H9 (cell line): Measurements from ENCODE around the gene SCGB1A1. TPM values are rescaled to one million over a fixed set of nuclear protein-coding genes. Genes with fewer than 3 reads are reported as not detected.

ENCODE experiments used
- DNase-seq: peaks from one replicate; pipeline ENCODE4 v3.0.0-alpha.2; 2017
- H2AFZ ChIP-seq: one replicate; pipeline ENCODE4 v1.6.1; 2013; ENCODE audit warnings: mild to moderate bottlenecking, low read length, control low read depth, moderate library complexity
- H2AK5ac ChIP-seq: 2 replicates; pipeline ENCODE4 v1.6.1; 2013; ENCODE audit warnings: low read length, control low read depth, mixed read lengths; ENCODE audit not compliant: insufficient read length
- H2BK120ac ChIP-seq: one replicate; pipeline ENCODE4 v1.6.1; 2013; ENCODE audit warnings: low read depth, mild to moderate bottlenecking, low read length, control low read depth, inconsistent platforms; ENCODE audit not compliant: poor library complexity, severe bottlenecking
- H2BK12ac ChIP-seq: 2 replicates; pipeline ENCODE4 v1.6.1; 2013; ENCODE audit warnings: low read length, control low read depth, mixed read lengths, low read depth; ENCODE audit not compliant: insufficient read length
- H2BK15ac ChIP-seq: 2 replicates; pipeline ENCODE4 v1.6.1; 2013; ENCODE audit warnings: low read depth, low read length, control low read depth
- H2BK20ac ChIP-seq: one replicate; pipeline ENCODE4 v1.6.1; 2013; ENCODE audit warnings: low read depth, mild to moderate bottlenecking, low read length, control low read depth, inconsistent platforms; ENCODE audit not compliant: poor library complexity, severe bottlenecking
- H2BK5ac ChIP-seq: 2 replicates; pipeline ENCODE4 v1.6.1; 2013; ENCODE audit warnings: low read length, control low read depth, mixed read lengths; ENCODE audit not compliant: insufficient read length
- H3K14ac ChIP-seq: 2 replicates; pipeline ENCODE4 v1.6.1; 2013; ENCODE audit warnings: low read length, control low read depth; ENCODE audit not compliant: insufficient read depth
- H3K18ac ChIP-seq: 2 replicates; pipeline ENCODE4 v1.6.1; 2013; ENCODE audit warnings: low read depth, mild to moderate bottlenecking, mixed read lengths, low read length, control low read depth; ENCODE audit not compliant: insufficient read length
- H3K23ac ChIP-seq: 2 replicates; pipeline ENCODE4 v1.6.1; 2013; ENCODE audit warnings: low read length, control low read depth, mixed read lengths, low read depth; ENCODE audit not compliant: insufficient read length
- H3K23me2 ChIP-seq: 2 replicates; pipeline ENCODE4 v1.6.1; 2013; ENCODE audit warnings: low read depth, mild to moderate bottlenecking, mixed read lengths, low read length, control low read depth; ENCODE audit not compliant: insufficient read length, poor library complexity, severe bottlenecking
- H3K27ac ChIP-seq: 2 replicates; pipeline ENCODE4 v1.5.1; 2013; ENCODE audit warnings: low read length, control low read depth, mixed read lengths, low read depth; ENCODE audit not compliant: insufficient read length
- H3K27me3 ChIP-seq: 2 replicates; pipeline ENCODE4 v1.6.1; 2013; ENCODE audit warnings: low read length, control low read depth, inconsistent platforms; ENCODE audit not compliant: insufficient read depth
- H3K4ac ChIP-seq: 2 replicates; pipeline ENCODE4 v1.6.1; 2013; ENCODE audit warnings: low read depth, mild to moderate bottlenecking, control low read depth, inconsistent platforms, low read length, moderate library complexity
- H3K4me1 ChIP-seq: 2 replicates; pipeline ENCODE4 v1.6.1; 2013; ENCODE audit warnings: low read length, control low read depth, inconsistent platforms; ENCODE audit not compliant: insufficient read depth
- H3K4me2 ChIP-seq: 2 replicates; pipeline ENCODE4 v1.6.1; 2013; ENCODE audit warnings: low read length, control low read depth, mixed read lengths; ENCODE audit not compliant: insufficient read length, insufficient read depth
- H3K56ac ChIP-seq: 2 replicates; pipeline ENCODE4 v1.6.1; 2013; ENCODE audit warnings: low read depth, mild to moderate bottlenecking, mixed read lengths, low read length, control low read depth; ENCODE audit not compliant: insufficient read length
- H3K79me1 ChIP-seq: 2 replicates; pipeline ENCODE4 v1.6.1; 2013; ENCODE audit warnings: low read depth, mild to moderate bottlenecking, moderate library complexity, low read length, control low read depth, inconsistent platforms; ENCODE audit not compliant: insufficient read depth, poor library complexity, severe bottlenecking
- H3K79me2 ChIP-seq: 2 replicates; pipeline ENCODE4 v1.6.1; 2013; ENCODE audit warnings: low read length, control low read depth, inconsistent platforms; ENCODE audit not compliant: insufficient read depth
- H3K9ac ChIP-seq: 2 replicates; pipeline ENCODE4 v1.6.1; 2013; ENCODE audit warnings: low read length, control low read depth, mixed read lengths; ENCODE audit not compliant: insufficient read length; ENCODE audit errors: extremely low read depth
- H3K9me3 ChIP-seq: one replicate; pipeline ENCODE4 v1.6.1; 2013; ENCODE audit warnings: low read depth, low read length, inconsistent platforms; ENCODE audit not compliant: control insufficient read depth
- H3T11ph ChIP-seq: one replicate; pipeline ENCODE4 v1.6.1; 2013; ENCODE audit warnings: mild to moderate bottlenecking, low read length, control low read depth, inconsistent platforms
- H4K20me1 ChIP-seq: one replicate; pipeline ENCODE4 v1.6.1; 2013; ENCODE audit not compliant: control insufficient read depth, insufficient read length, insufficient read depth
- H4K5ac ChIP-seq: 2 replicates; pipeline ENCODE4 v1.6.1; 2013; ENCODE audit warnings: low read depth, mild to moderate bottlenecking, mixed read lengths, low read length, control low read depth; ENCODE audit not compliant: insufficient read length
- H4K8ac ChIP-seq: replicated peaks from 2 replicates; pipeline ENCODE4 v1.6.1; 2013; ENCODE audit warnings: low read length, control low read depth, mixed read lengths, low read depth; ENCODE audit not compliant: insufficient read length
- H4K91ac ChIP-seq: 2 replicates; pipeline ENCODE4 v1.6.1; 2013; ENCODE audit warnings: low read depth, mild to moderate bottlenecking, moderate library complexity, mixed read lengths, low read length, control low read depth; ENCODE audit not compliant: insufficient read length
- H3K27ac Mint-ChIP-seq, 3 experiments: 2 replicates in 2 of 3; 3 replicates in 1 of 3; pipeline ENCODE4 v1.8.0; 2020 to 2021; ENCODE audit warnings: mixed read lengths in 3 of 3, mild to moderate bottlenecking in 1 of 3, moderate library complexity in 1 of 3
- H3K27me3 Mint-ChIP-seq: 2 replicates; pipeline ENCODE4 v1.8.0; 2021; ENCODE audit warnings: low read depth, mild to moderate bottlenecking, moderate library complexity, mixed read lengths
- H3K36me3 Mint-ChIP-seq, 3 experiments: 2 replicates in 2 of 3; 3 replicates in 1 of 3; pipeline ENCODE4 v1.8.0; 2020 to 2021; ENCODE audit warnings: low read depth in 3 of 3, mixed read lengths in 3 of 3; ENCODE audit not compliant: insufficient read depth in 1 of 3
- H3K4me1 Mint-ChIP-seq, 2 experiments: 2 replicates each; pipeline ENCODE4 v1.8.0; 2020; ENCODE audit warnings: mixed read lengths in 2 of 2
- H3K4me3 Mint-ChIP-seq, 2 experiments: 2 replicates in 1 of 2; 3 replicates in 1 of 2; pipeline ENCODE4 v1.8.0; 2020 to 2021; ENCODE audit warnings: mild to moderate bottlenecking in 2 of 2, mixed read lengths in 2 of 2, moderate library complexity in 1 of 2
- H3K9me3 Mint-ChIP-seq, 2 experiments: 2 replicates in 1 of 2; 3 replicates in 1 of 2; pipeline ENCODE4 v1.8.0; 2020; ENCODE audit warnings: mild to moderate bottlenecking in 2 of 2, mixed read lengths in 2 of 2, moderate library complexity in 1 of 2
- CTCF ChIP-seq: fragments of 200-600 bp; sonication (generic); conservative IDR thresholded peaks from 3 replicates; pipeline ENCODE4 v1.8.0; 2021; ENCODE audit warnings: antibody characterized with exemption, mild to moderate bottlenecking
- WGBS: extraction: QIAGEN DNeasy Blood & Tissue Kit; methylation state at CpG from one replicate; pipeline ENCODE4 v1.1.7; 2013; ENCODE audit warnings: missing lambda C conversion rate, low lambda C conversion rate, mixed read lengths; ENCODE audit not compliant: insufficient read length; ENCODE audit errors: extremely low coverage; 5-methylcytosine and 5-hydroxymethylcytosine counted together
- total RNA-seq: library from RNA; stranded (reverse); gene quantifications from 2 replicates; pipeline ENCODE4 v1.2.1, GENCODE V29; 2021

SCGB1A1 gene
- total RNA-seq, 1 experiment from 2014 or later: not detected

DNA sequence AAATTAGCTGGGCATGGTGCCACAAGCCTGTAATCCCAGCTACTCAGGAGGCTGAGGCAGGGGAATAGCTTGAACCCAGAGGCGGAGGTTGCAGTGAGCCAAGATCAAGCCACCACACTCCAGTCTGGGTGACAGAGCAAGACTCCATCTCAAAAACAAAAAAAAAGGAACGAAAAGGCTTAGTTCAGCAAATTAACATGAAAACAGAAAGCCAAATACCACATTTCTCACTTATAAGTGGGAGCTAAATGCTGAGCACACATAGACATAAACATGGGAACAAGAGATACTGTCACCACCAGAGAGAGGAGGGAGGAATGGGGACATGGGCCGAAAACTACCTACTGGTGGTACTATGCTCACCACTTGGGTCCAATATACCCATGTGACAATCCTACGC, 38.6 kb downstream of the SCGB1A1 start:
- H4K5ac ChIP-seq: no peak overlapping the region
- Mint-ChIP-seq H3K9me3 (peaks cover 5 to 10% of the 10 kb centered on the region in 2 experiments), H3K27ac (no peak overlapping the region), H3K4me3 (no peak overlapping the region), H3K27me3 (peaks cover 12% of the 10 kb centered on the region), H3K4me1 (peaks cover 7 to 20% of the 10 kb centered on the region in 2 experiments), H3K36me3 (peaks cover 0 to 7% (median 3%) of the 10 kb centered on the region in 3 experiments; a peak in 2 of 7 replicates)
- no peak overlapping the region for H2BK120ac ChIP-seq
- H2BK5ac ChIP-seq: no peak overlapping the region
- no peak overlapping the region for H3K56ac ChIP-seq
- H3K4me2 ChIP-seq: no peak overlapping the region
- no peak overlapping the region for H3T11ph ChIP-seq
- H3K4me1 ChIP-seq: no peaks in the 10 kb centered on the region
- no peak overlapping the region for H4K8ac ChIP-seq
- H2BK20ac ChIP-seq: no peak overlapping the region
- no peak overlapping the region for H3K9ac ChIP-seq
- no peak for DNase-seq
- no peaks in the 10 kb centered on the region for H3K79me1 ChIP-seq
- no peak overlapping the region for H2AFZ ChIP-seq
- no peak overlapping the region for H3K18ac ChIP-seq
- no peak overlapping the region for H3K23ac ChIP-seq
- no peak for TF ChIP-seq CTCF
- H4K91ac ChIP-seq: no peak overlapping the region
- H3K27ac ChIP-seq: no peak overlapping the region
- no peak overlapping the region for H2BK15ac ChIP-seq
- H2BK12ac ChIP-seq: no peak overlapping the region
- H4K20me1 ChIP-seq: no peaks in the 10 kb centered on the region
- no peaks in the 10 kb centered on the region for H3K79me2 ChIP-seq
- no peak overlapping the region for H3K14ac ChIP-seq
- no peaks in the 10 kb centered on the region for H3K23me2 ChIP-seq
- no CpG with 5 or more reads among the region's 4 CpGs for WGBS
- no peak overlapping the region for H3K4ac ChIP-seq
- no peak overlapping the region for H2AK5ac ChIP-seq
- H3K9me3 ChIP-seq: no peaks in the 10 kb centered on the region
- H3K27me3 ChIP-seq: no peaks in the 10 kb centered on the region
